H1 (cell line): ENCODE results near the gene CYP2C19.
"Not testable (repeated sequence)": the region's sequence is repeated elsewhere in the genome, so short reads cannot be mapped to it uniquely, and the experiment has no call there.

Source experiments
- CEBPB ChIP-seq: IDR thresholded peaks from 2 replicates; pipeline ENCODE4 v1.6.1; 2012; ENCODE audit warnings: low read depth, low read length
- EP300 ChIP-seq, 2 experiments: IDR thresholded peaks; 1 replicate in 1 of 2; 2 replicates in 1 of 2; pipeline ENCODE4 v1.6.1; 2011 to 2012; ENCODE audit warnings: low read depth in 2 of 2, low read length in 2 of 2, mild to moderate bottlenecking in 2 of 2, borderline replicate concordance in 1 of 2, inconsistent platforms in 1 of 2, moderate library complexity in 1 of 2
- POLR2A ChIP-seq, 2 experiments: IDR thresholded peaks; 1 replicate in 1 of 2; 2 replicates in 1 of 2; pipeline ENCODE4 v1.6.1; 2011; ENCODE audit warnings: low read depth in 2 of 2, low read length in 2 of 2, mild to moderate bottlenecking in 2 of 2; ENCODE audit errors: control extremely low read depth in 1 of 2
- SRF ChIP-seq: IDR thresholded peaks from 2 replicates; pipeline ENCODE4 v1.6.1; 2011; ENCODE audit warnings: mild to moderate bottlenecking, low read depth, low read length, moderate library complexity
- TBP ChIP-seq: IDR thresholded peaks from 2 replicates; pipeline ENCODE4 v1.6.1; 2011; ENCODE audit warnings: low read depth, low read length, improper control_type of control experiment
- TF ChIP-seq, protein P1 (sequence below), 3 experiments: IDR thresholded peaks; 1 replicate in 2 of 3; 2 replicates in 1 of 3; pipeline versions ENCODE4 v1.5.1 to v1.6.1; 2011; ENCODE audit warnings: low read length in 3 of 3, mild to moderate bottlenecking in 3 of 3, inconsistent platforms in 2 of 3, low read depth in 1 of 3, moderate library complexity in 1 of 3; ENCODE audit not compliant: insufficient read depth in 1 of 3; ENCODE audit errors: control extremely low read depth in 1 of 3
- TF ChIP-seq, protein P2 (sequence below): IDR thresholded peaks from 2 replicates; pipeline ENCODE4 v1.6.1; 2012; ENCODE audit warnings: inconsistent platforms

GRCh38 chr10:94775425-94775824 lies 12.9 kb downstream of the CYP2C19 start:
- TF ChIP-seq TBP; POLR2A (IDR thresholded peaks at IDR 0.05; ENCODE audit: control extremely low read depth in 1 of 2, low read depth in 2 of 2, low read length in 2 of 2); CEBPB; EP300 (IDR thresholded peaks at IDR 0.05; ENCODE audit: borderline replicate concordance in 1 of 2, low read depth in 2 of 2, low read length in 2 of 2); SRF: not testable (repeated sequence)
- TF ChIP-seq, protein P1, sequence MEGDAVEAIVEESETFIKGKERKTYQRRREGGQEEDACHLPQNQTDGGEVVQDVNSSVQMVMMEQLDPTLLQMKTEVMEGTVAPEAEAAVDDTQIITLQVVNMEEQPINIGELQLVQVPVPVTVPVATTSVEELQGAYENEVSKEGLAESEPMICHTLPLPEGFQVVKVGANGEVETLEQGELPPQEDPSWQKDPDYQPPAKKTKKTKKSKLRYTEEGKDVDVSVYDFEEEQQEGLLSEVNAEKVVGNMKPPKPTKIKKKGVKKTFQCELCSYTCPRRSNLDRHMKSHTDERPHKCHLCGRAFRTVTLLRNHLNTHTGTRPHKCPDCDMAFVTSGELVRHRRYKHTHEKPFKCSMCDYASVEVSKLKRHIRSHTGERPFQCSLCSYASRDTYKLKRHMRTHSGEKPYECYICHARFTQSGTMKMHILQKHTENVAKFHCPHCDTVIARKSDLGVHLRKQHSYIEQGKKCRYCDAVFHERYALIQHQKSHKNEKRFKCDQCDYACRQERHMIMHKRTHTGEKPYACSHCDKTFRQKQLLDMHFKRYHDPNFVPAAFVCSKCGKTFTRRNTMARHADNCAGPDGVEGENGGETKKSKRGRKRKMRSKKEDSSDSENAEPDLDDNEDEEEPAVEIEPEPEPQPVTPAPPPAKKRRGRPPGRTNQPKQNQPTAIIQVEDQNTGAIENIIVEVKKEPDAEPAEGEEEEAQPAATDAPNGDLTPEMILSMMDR (IDR thresholded peaks at IDR 0.05; ENCODE audit: control extremely low read depth in 1 of 3, insufficient read depth in 1 of 3, low read depth in 1 of 3, low read length in 3 of 3): not testable (repeated sequence)
- TF ChIP-seq, protein P2, sequence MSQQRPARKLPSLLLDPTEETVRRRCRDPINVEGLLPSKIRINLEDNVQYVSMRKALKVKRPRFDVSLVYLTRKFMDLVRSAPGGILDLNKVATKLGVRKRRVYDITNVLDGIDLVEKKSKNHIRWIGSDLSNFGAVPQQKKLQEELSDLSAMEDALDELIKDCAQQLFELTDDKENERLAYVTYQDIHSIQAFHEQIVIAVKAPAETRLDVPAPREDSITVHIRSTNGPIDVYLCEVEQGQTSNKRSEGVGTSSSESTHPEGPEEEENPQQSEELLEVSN: not testable (repeated sequence)
